GM18498 (cell line): ENCODE results near the gene DNPH1.

Source experiments
- ATAC-seq: cut with Tn5 transposase; IDR thresholded peaks from one replicate; pipeline ENCODE4 v1.9.1; 2021; ENCODE audit warnings: mild to moderate bottlenecking, moderate library complexity; ENCODE audit not compliant: unreplicated experiment

Gene DNPH1

GRCh38 chr6:43264599-43265145, 35.4 kb upstream of the DNPH1 start:
- no peak for ATAC-seq

GRCh38 chr6:43263314-43264178, 34.3 kb upstream of the DNPH1 start:
- ATAC-seq: no peak

GRCh38 chr6:43262780-43263313, 33.6 kb upstream of the DNPH1 start:
- no peak for ATAC-seq

- no peak for ATAC-seq
Measured at GRCh38 chr6:43262000-43262779, 32.9 kb upstream of the DNPH1 start.

GRCh38 chr6:43261198-43261597, 31.9 kb upstream of the DNPH1 start:
- ATAC-seq: no peak

GRCh38 chr6:43260791-43261190, 31.5 kb upstream of the DNPH1 start:
- ATAC-seq: no peak

GRCh38 chr6:43258807-43259686, 29.8 kb upstream of the DNPH1 start:
- ATAC-seq: no peak

GRCh38 chr6:43258180-43258579, 28.9 kb upstream of the DNPH1 start:
- no peak for ATAC-seq

- ATAC-seq: no peak
Measured at GRCh38 chr6:43257367-43258145, 28.3 kb upstream of the DNPH1 start.

GRCh38 chr6:43256670-43257366, 27.5 kb upstream of the DNPH1 start:
- ATAC-seq: no peak

- no peak for ATAC-seq
Measured at GRCh38 chr6:43255408-43256054, 26.2 kb upstream of the DNPH1 start.

- no peak for ATAC-seq
Measured at GRCh38 chr6:43254846-43255245, 25.6 kb upstream of the DNPH1 start.

GRCh38 chr6:43254138-43254817, 25.0 kb upstream of the DNPH1 start:
- no peak for ATAC-seq

- no peak for ATAC-seq
Measured at GRCh38 chr6:43253401-43253800, 24.1 kb upstream of the DNPH1 start.

GRCh38 chr6:43250992-43251373, 21.7 kb upstream of the DNPH1 start:
- no peak for ATAC-seq

- ATAC-seq: no peak
Measured at GRCh38 chr6:43248791-43249190, 19.5 kb upstream of the DNPH1 start.

- ATAC-seq: no peak
Measured at GRCh38 chr6:43248101-43248500, 18.8 kb upstream of the DNPH1 start.
